Thoracic aorta (tissue), 2 donors: ENCODE measurements around the gene TRIM65. TPM values are rescaled to one million over a fixed set of nuclear protein-coding genes. Genes with fewer than 3 reads are reported as not detected.
A peak's percentile ranks its signal among the peaks of the same experiment; 100 is the strongest.
"Not testable (repeated sequence)": the region's sequence is repeated elsewhere in the genome, so short reads cannot be mapped to it uniquely, and the experiment has no call there.

Experiments used
- ATAC-seq: fragments of 150-250 bp; one replicate; pipeline ENCODE4 v1.8.0; 2017; ENCODE audit warnings: low read depth; ENCODE audit not compliant: insufficient number of reproducible peaks, low FRiP score
- DNase-seq: peaks from one replicate; pipeline ENCODE4 v3.0.0-alpha.2; 2020; ENCODE audit warnings: low spot score
- H3K27ac ChIP-seq, 2 donors: fragments of 200-600 bp; sonication (generic); 1 replicate in 1 of 2; 2 replicates in 1 of 2; pipeline ENCODE4 v1.5.1; 2016; ENCODE audit warnings: mild to moderate bottlenecking in 2 of 2, moderate library complexity in 2 of 2
- H3K27me3 ChIP-seq: fragments of 200-600 bp; sonication (generic); replicated peaks from 2 replicates; pipeline ENCODE4 v1.6.0; 2016; ENCODE audit warnings: mild to moderate bottlenecking; ENCODE audit not compliant: insufficient read depth
- H3K36me3 ChIP-seq: fragments of 200-600 bp; sonication (generic); one replicate; pipeline ENCODE4 v1.5.1; 2016
- H3K4me1 ChIP-seq, 2 donors: fragments of 200-600 bp; sonication (generic); 1 replicate in 1 of 2; 2 replicates in 1 of 2; pipeline versions ENCODE4 v1.5.1 to v1.6.0; 2016; ENCODE audit warnings: low read depth in 2 of 2, mild to moderate bottlenecking in 1 of 2; ENCODE audit not compliant: control insufficient read depth in 1 of 2
- H3K4me3 ChIP-seq: fragments of 200-600 bp; sonication (generic); 2 replicates; pipeline ENCODE4 v1.5.1; 2016; ENCODE audit warnings: mild to moderate bottlenecking
- H3K9me3 ChIP-seq: fragments of 200-600 bp; sonication (generic); 2 replicates; pipeline ENCODE4 v1.5.1; 2016
- total RNA-seq, 2 donors: library from RNA; depleted of rRNA; stranded (reverse); fragments of >200 nt; gene quantifications; one replicate each; pipeline versions ENCODE4 v1.1.0 to v1.2.3, GENCODE V29; 2016
- TF ChIP-seq, protein P1 (sequence below): fragments of 200-600 bp; sonication (generic); IDR thresholded peaks from one replicate; pipeline ENCODE4 v1.5.1; 2019; ENCODE audit warnings: antibody characterized with exemption

TRIM65 gene
- total RNA-seq, 2 donors from 2014 or later = 21.4 to 22.6 TPM

DNA sequence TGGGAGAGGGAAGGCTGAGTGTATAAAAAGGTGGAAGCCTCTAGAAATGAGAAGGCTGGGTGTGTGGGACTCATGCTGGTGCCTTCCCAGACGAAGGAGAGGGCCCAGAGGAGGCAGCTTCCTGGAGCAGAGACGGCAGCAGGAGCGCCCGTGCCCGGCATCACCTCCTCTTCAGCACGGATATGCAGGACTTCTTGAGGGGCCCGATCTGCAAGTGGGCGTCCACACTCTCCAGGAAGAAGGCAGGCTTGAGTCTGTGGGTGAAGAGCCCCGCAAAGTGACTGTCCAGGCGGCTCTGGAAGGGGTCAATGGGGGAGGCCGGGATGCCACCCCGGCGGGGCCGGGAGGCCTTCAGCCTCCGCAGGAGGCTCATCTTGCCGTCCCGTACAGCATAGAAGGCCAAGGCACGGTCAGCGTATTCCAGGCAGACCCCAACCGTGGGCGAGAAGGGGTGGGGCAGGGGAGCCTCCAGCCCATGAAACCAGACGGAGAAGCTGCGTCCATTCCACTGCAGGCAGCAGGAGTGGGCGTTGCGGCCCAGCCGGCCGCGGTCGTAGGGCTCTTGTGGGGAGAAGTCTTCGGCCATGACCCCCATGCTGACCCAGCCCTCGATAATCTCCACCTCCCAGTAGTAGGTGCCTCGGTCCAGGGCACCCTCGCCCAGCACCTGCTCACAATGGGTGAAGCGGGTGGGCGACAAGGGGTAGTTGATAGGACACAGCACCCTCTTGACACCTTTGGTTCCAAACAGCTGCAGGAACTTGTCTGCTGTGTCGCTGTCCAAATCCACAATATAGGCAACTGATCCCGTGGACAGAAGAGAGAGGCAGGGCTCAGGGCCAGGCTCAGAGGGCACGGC lies 22.2 kb downstream of the TRIM65 start:
- TF ChIP-seq, protein P1, sequence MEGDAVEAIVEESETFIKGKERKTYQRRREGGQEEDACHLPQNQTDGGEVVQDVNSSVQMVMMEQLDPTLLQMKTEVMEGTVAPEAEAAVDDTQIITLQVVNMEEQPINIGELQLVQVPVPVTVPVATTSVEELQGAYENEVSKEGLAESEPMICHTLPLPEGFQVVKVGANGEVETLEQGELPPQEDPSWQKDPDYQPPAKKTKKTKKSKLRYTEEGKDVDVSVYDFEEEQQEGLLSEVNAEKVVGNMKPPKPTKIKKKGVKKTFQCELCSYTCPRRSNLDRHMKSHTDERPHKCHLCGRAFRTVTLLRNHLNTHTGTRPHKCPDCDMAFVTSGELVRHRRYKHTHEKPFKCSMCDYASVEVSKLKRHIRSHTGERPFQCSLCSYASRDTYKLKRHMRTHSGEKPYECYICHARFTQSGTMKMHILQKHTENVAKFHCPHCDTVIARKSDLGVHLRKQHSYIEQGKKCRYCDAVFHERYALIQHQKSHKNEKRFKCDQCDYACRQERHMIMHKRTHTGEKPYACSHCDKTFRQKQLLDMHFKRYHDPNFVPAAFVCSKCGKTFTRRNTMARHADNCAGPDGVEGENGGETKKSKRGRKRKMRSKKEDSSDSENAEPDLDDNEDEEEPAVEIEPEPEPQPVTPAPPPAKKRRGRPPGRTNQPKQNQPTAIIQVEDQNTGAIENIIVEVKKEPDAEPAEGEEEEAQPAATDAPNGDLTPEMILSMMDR = no peak

DNA sequence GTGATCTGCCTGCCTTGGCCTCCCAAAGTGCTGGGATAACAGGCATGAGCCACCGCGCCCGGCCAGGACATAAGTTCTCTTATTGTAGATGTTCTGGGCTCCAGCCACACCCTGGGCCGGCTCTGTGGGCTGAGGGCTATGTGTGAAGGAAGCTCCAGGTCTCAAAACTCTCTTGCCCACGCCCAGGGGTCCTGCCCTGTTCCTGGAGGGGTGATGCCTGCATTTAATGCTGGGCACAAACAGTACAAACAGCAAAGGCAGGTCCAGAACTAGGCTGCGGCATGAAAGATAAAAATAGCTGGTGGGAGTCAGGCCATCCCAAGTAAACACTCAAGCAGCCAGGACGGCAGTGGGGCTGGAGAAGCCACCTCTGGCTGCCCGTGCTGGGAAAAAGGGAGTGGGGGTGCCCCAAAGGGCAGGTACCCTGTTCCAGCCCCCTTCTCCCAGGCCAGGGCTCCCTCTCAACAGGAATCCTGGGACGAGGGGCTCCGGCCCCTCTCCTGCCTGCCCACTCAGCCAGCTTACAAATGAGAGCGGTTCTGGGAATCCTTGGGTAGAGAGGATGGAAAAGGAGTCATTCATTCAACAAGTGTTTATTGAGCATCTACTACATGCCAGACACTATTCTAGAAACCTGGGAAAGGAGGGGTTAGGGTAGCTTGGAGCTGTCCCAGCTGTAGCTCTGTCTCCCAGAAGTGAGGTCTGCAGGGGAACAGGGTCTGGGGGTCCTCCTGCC lies 23.0 kb downstream of the TRIM65 start:
- Histone ChIP-seq H3K4me3 (peak overlapping the region; percentile 57), H3K9me3 (no peaks in the 10 kb centered on the region), H3K27ac (peak overlapping the region; percentile 99), H3K27me3 (no peaks in the 10 kb centered on the region), H3K36me3 (peaks cover 7% of the 10 kb centered on the region), H3K4me1 (peaks cover 65 to 83% of the 10 kb centered on the region in 2 donors)
- ATAC-seq = no peak
- TF ChIP-seq, protein P1 = no peak
- no peak for DNase-seq

More for the DNA sequence above, 22.2 kb downstream of the TRIM65 start:
- DNase-seq (no peak), ATAC-seq (no peak)
- peak overlapping the region; percentile 99 for H3K27ac ChIP-seq
- H3K36me3 ChIP-seq = peaks cover 7% of the 10 kb centered on the region
- H3K27me3 ChIP-seq = no peaks in the 10 kb centered on the region
- peak overlapping the region; percentile 78 for H3K4me3 ChIP-seq
- no peaks in the 10 kb centered on the region for H3K9me3 ChIP-seq
- H3K4me1 ChIP-seq = peaks cover 57 to 80% of the 10 kb centered on the region in 2 donors

DNA sequence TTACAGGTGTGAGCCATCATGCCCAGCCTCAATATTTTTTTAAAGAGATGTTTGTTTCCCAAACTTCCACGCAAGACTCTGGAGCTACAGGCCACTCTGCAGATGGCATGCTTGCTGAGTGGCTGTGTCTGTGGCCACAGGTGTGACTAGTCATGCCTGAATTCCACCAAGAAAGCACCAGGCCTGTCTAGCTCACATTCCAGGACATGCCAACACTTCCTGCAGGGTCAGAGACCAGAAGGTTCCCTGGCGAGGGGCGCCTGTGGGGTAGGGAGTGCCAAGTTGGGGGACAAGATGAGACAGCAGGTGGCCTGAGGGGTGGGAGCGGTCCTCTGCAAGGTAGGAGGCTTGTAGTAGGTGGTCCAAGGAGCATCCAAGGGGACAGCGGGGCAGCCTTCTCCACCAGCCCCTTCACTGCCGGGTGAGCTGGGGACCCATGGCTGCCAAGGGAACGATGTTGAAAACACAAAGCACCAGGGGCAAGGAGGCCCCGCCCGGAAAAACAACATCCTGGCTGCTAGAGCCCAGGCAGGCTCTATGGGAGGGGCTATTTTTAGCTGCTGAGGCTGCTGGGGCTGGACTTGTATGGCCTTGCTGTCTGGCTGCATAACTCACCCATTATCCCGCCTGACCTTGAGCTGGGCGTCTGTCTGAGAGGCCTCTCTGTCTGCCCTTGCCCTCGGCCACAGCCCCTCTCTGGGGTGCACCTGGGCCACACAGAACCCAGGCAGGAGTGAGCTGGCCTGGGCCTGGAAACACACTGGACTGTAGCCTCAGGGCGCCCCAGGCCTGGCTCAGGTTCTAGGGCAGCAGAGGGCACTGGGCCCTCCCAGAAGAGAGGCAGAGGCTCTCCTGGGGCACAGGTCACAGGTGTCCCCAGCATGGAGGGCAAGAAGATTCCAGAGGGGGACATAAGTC lies 24.1 kb downstream of the TRIM65 start:
- Histone ChIP-seq H3K27me3 (no peaks in the 10 kb centered on the region), H3K4me1 (peaks cover 66 to 85% of the 10 kb centered on the region in 2 donors), H3K9me3 (no peaks in the 10 kb centered on the region), H3K4me3 (peak overlapping the region; percentile 57), H3K27ac (peak overlapping the region; percentile 99), H3K36me3 (peaks cover 7% of the 10 kb centered on the region)
- ATAC-seq (peak; percentile 31), DNase-seq (no peak)
- TF ChIP-seq, protein P1 = no peak

DNA sequence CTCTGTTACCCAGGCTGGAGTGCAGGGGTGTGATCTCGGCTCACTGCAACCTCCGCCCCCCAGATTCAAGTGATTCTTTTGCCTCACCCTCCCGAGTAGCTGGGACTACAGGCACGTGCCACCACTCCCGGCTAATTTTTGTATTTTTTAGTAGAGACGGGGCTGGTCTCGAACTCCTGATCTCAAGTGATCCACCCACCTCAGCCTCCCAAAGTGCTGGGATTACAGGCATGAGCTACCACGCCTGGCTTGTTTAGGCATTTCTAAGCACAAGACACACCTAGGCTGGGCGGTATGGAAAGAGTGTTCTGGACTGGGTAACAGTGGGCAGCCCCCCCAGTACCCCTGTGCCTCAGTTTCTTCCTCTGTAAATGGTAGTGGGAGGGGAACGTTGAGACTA lies 26.5 kb downstream of the TRIM65 start:
- not testable (repeated sequence) for ATAC-seq, DNase-seq, H3K27me3 ChIP-seq, H3K9me3 ChIP-seq, H3K36me3 ChIP-seq
- Histone ChIP-seq H3K4me3 (peak overlapping the region; percentile 50), H3K4me1 (peaks cover 50 to 66% of the 10 kb centered on the region in 2 donors), H3K27ac (peak overlapping the region; percentile 96 to 99)

DNA sequence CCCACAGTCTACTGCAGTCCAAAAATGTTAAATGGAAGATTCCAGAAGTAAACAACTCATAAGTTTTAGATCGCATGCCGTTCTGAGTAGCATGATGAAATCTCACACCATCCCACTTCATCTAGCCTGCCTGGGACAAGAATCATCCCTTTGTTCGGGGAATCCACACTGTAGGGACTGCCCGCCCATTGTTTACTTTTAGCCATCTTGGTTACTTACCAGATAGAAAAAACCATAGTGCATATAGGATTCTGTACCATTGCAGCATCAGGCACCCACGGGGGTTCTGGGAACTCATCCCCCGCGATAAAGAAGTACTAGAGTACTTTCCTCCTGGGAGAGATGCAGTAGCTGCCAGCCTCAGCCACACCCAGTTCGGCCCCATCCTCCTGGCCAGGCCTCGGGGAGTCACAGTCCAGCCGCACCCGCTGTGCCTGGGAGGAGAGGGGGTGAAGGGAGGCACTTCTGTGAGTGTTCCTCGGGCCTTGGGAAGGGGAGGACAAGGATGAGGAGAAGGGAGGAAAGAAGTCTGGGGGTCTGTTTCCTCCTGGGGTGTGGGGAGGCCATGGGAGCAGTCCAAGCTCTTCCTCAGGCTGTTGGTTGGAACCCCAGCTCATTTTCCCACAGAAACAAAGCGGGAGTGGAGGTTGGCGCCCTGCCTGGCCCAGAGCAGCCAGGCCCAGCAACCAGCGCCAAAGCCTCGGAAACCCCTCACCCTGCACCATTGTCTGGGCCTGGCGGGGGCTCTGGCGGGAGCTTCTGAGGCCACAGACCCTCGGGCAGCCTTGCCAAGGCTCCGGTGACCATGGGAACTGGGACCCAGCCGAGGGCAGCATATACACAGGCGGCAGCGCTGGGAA lies 27.2 kb downstream of the TRIM65 start:
- Histone ChIP-seq H3K36me3 (peaks cover 4% of the 10 kb centered on the region), H3K9me3 (no peaks in the 10 kb centered on the region), H3K4me3 (peak overlapping the region; percentile 50), H3K4me1 (peaks cover 43 to 61% of the 10 kb centered on the region in 2 donors), H3K27me3 (no peaks in the 10 kb centered on the region), H3K27ac (peak overlapping the region; percentile 96 to 99)
- TF ChIP-seq, protein P1 = no peak
- ATAC-seq (no peak), DNase-seq (no peak)

DNA sequence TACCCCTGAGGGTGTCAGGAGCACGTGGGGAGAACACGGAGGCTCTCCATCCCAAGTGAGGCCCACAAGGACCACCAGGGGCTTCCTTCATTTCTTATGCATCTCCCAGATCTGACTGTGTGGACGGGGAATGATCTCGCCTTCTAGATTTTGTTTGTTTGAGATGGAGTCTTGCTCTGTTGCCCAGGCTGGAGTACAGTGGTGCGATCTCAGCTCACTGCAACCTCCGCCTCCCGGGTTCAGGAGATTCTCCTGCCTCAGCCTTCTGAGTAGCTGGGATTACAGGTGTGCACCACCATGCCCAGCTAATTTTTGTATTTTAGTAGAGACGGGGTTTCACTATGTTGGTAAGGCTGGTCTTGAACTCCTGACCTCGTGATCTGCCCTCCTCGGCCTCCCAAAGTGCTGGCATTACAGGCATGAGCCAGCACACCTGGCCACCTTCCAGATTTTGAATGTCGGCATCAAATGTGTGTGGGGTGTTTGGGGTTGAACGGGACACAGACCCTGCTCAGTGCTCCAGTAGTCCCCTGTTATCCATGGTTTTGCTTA lies 27.9 kb downstream of the TRIM65 start:
- Histone ChIP-seq H3K27ac (peak overlapping the region; percentile 13 to 96), H3K4me1 (peaks cover 36 to 57% of the 10 kb centered on the region in 2 donors)
- H3K4me3 ChIP-seq, H3K27me3 ChIP-seq, H3K36me3 ChIP-seq, DNase-seq, H3K9me3 ChIP-seq, ATAC-seq: not testable (repeated sequence)
